DND-41 (cell line): ENCODE results near the gene RSPO1.

Source experiments
- CTCF ChIP-seq: IDR thresholded peaks from 2 replicates; pipeline ENCODE4 v1.5.1; 2012; ENCODE audit warnings: borderline replicate concordance, low read length, moderate library complexity, mild to moderate bottlenecking; ENCODE audit not compliant: poor library complexity, severe bottlenecking; ENCODE audit errors: extremely low read depth
- EZH2 ChIP-seq: IDR thresholded peaks from 3 replicates; pipeline ENCODE4 v1.6.1; 2012; ENCODE audit warnings: borderline replicate concordance, low read depth, mild to moderate bottlenecking, moderate library complexity, low read length, inconsistent platforms; ENCODE audit not compliant: severe bottlenecking

- no peak for TF ChIP-seq CTCF
- no peak for TF ChIP-seq EZH2
Measured at GRCh38 chr1:37676281-37677142, 41.8 kb upstream of the RSPO1 start.
